Measurements from ENCODE around the gene NOC2L. TPM values are rescaled to one million over a fixed set of nuclear protein-coding genes. Genes with fewer than 3 reads are reported as not detected.

Gene NOC2L
- total RNA-seq, 2 experiments from 2014 or later, result 50.2 to 52.0 TPM

- H3K9me3 Mint-ChIP-seq, result no peaks in the 10 kb centered on the region
- intact Hi-C loops (cut with DNase I, micrococcal nuclease), result loop anchor here (1.0 kb wide), 2 partner anchors 72 to 106 kb away; no protein-coding TSS in a partner anchor
- ATAC-seq (ENCODE audit: poor library complexity), result peak; percentile 97
- peaks cover 11% of the 10 kb centered on the region for H3K4me1 ChIP-seq (ENCODE audit: insufficient read depth, low read length)
- POLR2A ChIA-PET, result interaction anchor here (0.6 to 1.0 kb wide), 3 partner anchors 9 to 106 kb away, joined by 3 to 4 read pairs (median 3); no protein-coding TSS in a partner anchor
- DNase-seq, result peak in 13 of 14 experiments; percentile 41 to 84 (median 68)
- H3K36me3 ChIP-seq (ENCODE audit: insufficient read depth, low read length), result no peaks in the 10 kb centered on the region
- H3K27me3 ChIP-seq (ENCODE audit: control insufficient read depth in 1 of 2, insufficient read depth in 2 of 2, low read length in 2 of 2), result peaks cover 12 to 22% of the 10 kb centered on the region in 2 experiments
- peaks cover 16% of the 10 kb centered on the region for H3K27me3 Mint-ChIP-seq
- peak; percentile 89 for TF ChIP-seq CTCF (IDR thresholded peaks at IDR 0.05)
- H3K9me3 ChIP-seq (ENCODE audit: control insufficient read depth in 1 of 2, insufficient read depth in 1 of 2, low read length in 2 of 2), result peaks cover 0 to 18% of the 10 kb centered on the region in 2 experiments
- CTCF ChIA-PET, result interaction anchor here (1.1 to 1.7 kb wide), 4 partner anchors 8 to 106 kb away, joined by 4 read pairs; no protein-coding TSS in a partner anchor
- no peak overlapping the region for H3K4me3 Mint-ChIP-seq
- no peak overlapping the region for H3K27ac ChIP-seq (ENCODE audit: low read depth in 1 of 2, low read length in 2 of 2)
- peaks cover 7% of the 10 kb centered on the region for H3K4me1 Mint-ChIP-seq (ENCODE audit: low read depth)
- no peaks in the 10 kb centered on the region for H3K36me3 Mint-ChIP-seq (ENCODE audit: low read depth)
- H3K4me3 ChIP-seq (ENCODE audit: low read length), result no peak overlapping the region
- H3K27ac Mint-ChIP-seq, result no peak overlapping the region
Measured at GRCh38 chr1:975896-976683, 17.0 kb upstream of the NOC2L start.

GRCh38 chr1:975365-975764 lies 16.3 kb upstream of the NOC2L start:
- ATAC-seq (ENCODE audit: poor library complexity) (no peak), DNase-seq (peak in 1 of 14 experiments; percentile 26)
- H3K27me3 ChIP-seq (ENCODE audit: control insufficient read depth in 1 of 2, insufficient read depth in 2 of 2, low read length in 2 of 2), result peaks cover 17 to 24% of the 10 kb centered on the region in 2 experiments
- H3K27me3 Mint-ChIP-seq, result peaks cover 16% of the 10 kb centered on the region
- no peaks in the 10 kb centered on the region for H3K36me3 ChIP-seq (ENCODE audit: insufficient read depth, low read length)
- peaks cover 11% of the 10 kb centered on the region for H3K4me1 ChIP-seq (ENCODE audit: insufficient read depth, low read length)
- peaks cover 7% of the 10 kb centered on the region for H3K4me1 Mint-ChIP-seq (ENCODE audit: low read depth)
- no peak overlapping the region for H3K4me3 Mint-ChIP-seq
- H3K9me3 Mint-ChIP-seq, result no peaks in the 10 kb centered on the region
- ChIA-PET CTCF (interaction anchor here (1.1 to 1.7 kb wide), 4 partner anchors 9 to 106 kb away, joined by 4 read pairs; no protein-coding TSS in a partner anchor), POLR2A (interaction anchor here (0.6 to 1.0 kb wide), 2 partner anchors 21 to 106 kb away, joined by 3 to 4 read pairs; no protein-coding TSS in a partner anchor)
- H3K4me3 ChIP-seq (ENCODE audit: low read length), result no peak overlapping the region
- peaks cover 0 to 18% of the 10 kb centered on the region in 2 experiments for H3K9me3 ChIP-seq (ENCODE audit: control insufficient read depth in 1 of 2, insufficient read depth in 1 of 2, low read length in 2 of 2)
- H3K27ac ChIP-seq (ENCODE audit: low read depth in 1 of 2, low read length in 2 of 2), result no peak overlapping the region
- H3K27ac Mint-ChIP-seq, result no peak overlapping the region
- intact Hi-C loops (cut with DNase I, micrococcal nuclease), result no loop called here
- no peaks in the 10 kb centered on the region for H3K36me3 Mint-ChIP-seq (ENCODE audit: low read depth)
- no peak for TF ChIP-seq CTCF (IDR thresholded peaks at IDR 0.05)

- ATAC-seq (ENCODE audit: poor library complexity), result no peak
- no peaks in the 10 kb centered on the region for H3K36me3 ChIP-seq (ENCODE audit: insufficient read depth, low read length)
- intact Hi-C loops (cut with DNase I, micrococcal nuclease), result no loop called here
- peaks cover 11% of the 10 kb centered on the region for H3K4me1 ChIP-seq (ENCODE audit: insufficient read depth, low read length)
- H3K4me3 ChIP-seq (ENCODE audit: low read length), result no peak overlapping the region
- Mint-ChIP-seq H3K4me3 (no peak overlapping the region), H3K9me3 (no peaks in the 10 kb centered on the region), H3K27ac (no peak overlapping the region), H3K4me1 (ENCODE audit: low read depth) (peaks cover 7% of the 10 kb centered on the region), H3K27me3 (peaks cover 17% of the 10 kb centered on the region), H3K36me3 (ENCODE audit: low read depth) (no peaks in the 10 kb centered on the region)
- no peak overlapping the region for H3K27ac ChIP-seq (ENCODE audit: low read depth in 1 of 2, low read length in 2 of 2)
- no peak for TF ChIP-seq CTCF (IDR thresholded peaks at IDR 0.05)
- H3K9me3 ChIP-seq (ENCODE audit: control insufficient read depth in 1 of 2, insufficient read depth in 1 of 2, low read length in 2 of 2), result peaks cover 0 to 18% of the 10 kb centered on the region in 2 experiments
- POLR2A ChIA-PET, result no interaction called here
- H3K27me3 ChIP-seq (ENCODE audit: control insufficient read depth in 1 of 2, insufficient read depth in 2 of 2, low read length in 2 of 2), result peaks cover 21 to 28% of the 10 kb centered on the region in 2 experiments
- DNase-seq, result peak in 1 of 14 experiments; percentile 30
- CTCF ChIA-PET, result interaction anchor here (0.7 to 1.7 kb wide), 2 partner anchors 70 kb away, joined by 3 to 4 read pairs; no protein-coding TSS in a partner anchor
Measured at GRCh38 chr1:974687-975328, 15.8 kb upstream of the NOC2L start.
